ENCODE results near the gene LIN9. TPM values are rescaled to one million over a fixed set of nuclear protein-coding genes. Genes with fewer than 3 reads are reported as not detected.

Gene LIN9
- total RNA-seq, 4 donors from 2014 or later: 0.59 to 15.1 (median 3.9) TPM

DNA sequence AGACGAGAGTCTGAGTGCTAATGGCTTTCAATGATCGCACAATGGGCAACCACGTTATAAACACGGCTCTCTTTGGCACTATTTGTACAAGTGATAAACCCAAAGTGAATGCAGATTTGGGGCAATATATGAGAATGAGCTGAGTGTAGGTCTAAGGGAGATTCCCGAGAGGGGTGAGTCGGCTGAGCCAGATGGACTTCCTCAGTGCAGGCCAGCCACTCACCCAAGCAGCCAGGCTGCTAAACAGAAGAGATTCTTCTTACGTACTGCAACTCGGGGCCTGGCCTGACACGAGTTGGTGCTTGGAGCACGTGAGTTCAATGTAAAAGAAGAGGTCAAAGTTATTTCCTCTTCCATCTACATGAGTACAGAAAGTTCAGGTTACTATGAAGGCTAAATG, 91.7 kb downstream of the LIN9 start:
- Histone ChIP-seq H3K36me3 (no peaks in the 10 kb centered on the region), H3K4me1 (no peaks in the 10 kb centered on the region), H3K4me3 (no peak overlapping the region), H3K27me3 (no peaks in the 10 kb centered on the region), H3K9me3 (no peaks in the 10 kb centered on the region), H3K27ac (no peak overlapping the region)
- no peak for TF ChIP-seq CTCF (IDR thresholded peaks at IDR 0.05)
- DNase-seq: no peak
- intact Hi-C loops (cut with DNase I; ENCODE audit: low total_unique reads): no loop called here

DNA sequence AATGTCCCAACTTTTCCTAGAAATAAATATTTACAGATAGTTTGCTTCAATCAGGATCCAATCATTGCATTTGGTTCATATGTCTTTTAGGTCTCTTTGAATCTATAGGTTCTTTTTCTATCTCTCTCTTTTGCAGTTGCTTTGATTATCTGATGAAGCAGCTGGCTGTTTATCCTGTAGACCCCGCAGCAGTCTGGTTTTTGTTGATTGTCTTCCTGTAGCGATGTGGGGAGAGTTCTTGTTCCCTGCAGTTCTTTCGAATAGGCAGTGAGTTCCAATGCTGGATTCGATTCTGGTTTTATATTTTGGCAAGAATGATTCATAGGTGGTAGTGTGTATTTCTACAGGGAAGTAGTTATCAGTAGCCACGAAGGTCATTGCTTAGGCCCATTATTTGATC, 92.9 kb downstream of the LIN9 start:
- H3K27me3 ChIP-seq: no peaks in the 10 kb centered on the region
- no peaks in the 10 kb centered on the region for H3K9me3 ChIP-seq
- intact Hi-C loops (cut with DNase I; ENCODE audit: low total_unique reads): no loop called here
- no peaks in the 10 kb centered on the region for H3K36me3 ChIP-seq
- no peak overlapping the region for H3K27ac ChIP-seq
- no peaks in the 10 kb centered on the region for H3K4me1 ChIP-seq
- H3K4me3 ChIP-seq: no peak overlapping the region
- DNase-seq: no peak
- TF ChIP-seq CTCF (IDR thresholded peaks at IDR 0.05) (no peak), POLR2A (IDR thresholded peaks at IDR 0.05) (no peak)

DNA sequence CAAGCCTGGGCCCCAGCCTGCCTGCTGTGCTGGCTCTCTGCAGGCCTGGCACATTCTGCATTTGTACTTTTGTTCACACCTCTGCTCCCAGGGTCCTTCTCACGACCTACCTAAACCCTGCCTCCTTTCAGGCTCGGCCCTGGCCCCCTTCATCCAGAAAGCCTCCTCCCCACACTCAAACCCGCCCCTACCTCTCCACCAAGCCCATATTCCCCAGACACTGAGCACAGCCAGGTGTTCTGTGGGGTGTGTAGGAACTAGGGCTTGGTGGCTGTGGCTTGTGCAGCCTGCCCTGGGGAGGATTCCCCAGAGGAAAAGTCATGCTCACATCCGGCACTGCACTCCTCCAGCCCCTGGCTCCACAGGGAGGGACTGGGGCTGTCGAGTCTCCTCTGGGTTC, 93.7 kb downstream of the LIN9 start:
- no peaks in the 10 kb centered on the region for H3K4me1 ChIP-seq
- no peaks in the 10 kb centered on the region for H3K9me3 ChIP-seq
- H3K27ac ChIP-seq: no peak overlapping the region
- H3K36me3 ChIP-seq: no peaks in the 10 kb centered on the region
- DNase-seq: no peak
- no peaks in the 10 kb centered on the region for H3K27me3 ChIP-seq
- intact Hi-C loops (cut with DNase I; ENCODE audit: low total_unique reads): no loop called here
- TF ChIP-seq POLR2A (IDR thresholded peaks at IDR 0.05): no peak
- H3K4me3 ChIP-seq: no peak overlapping the region

DNA sequence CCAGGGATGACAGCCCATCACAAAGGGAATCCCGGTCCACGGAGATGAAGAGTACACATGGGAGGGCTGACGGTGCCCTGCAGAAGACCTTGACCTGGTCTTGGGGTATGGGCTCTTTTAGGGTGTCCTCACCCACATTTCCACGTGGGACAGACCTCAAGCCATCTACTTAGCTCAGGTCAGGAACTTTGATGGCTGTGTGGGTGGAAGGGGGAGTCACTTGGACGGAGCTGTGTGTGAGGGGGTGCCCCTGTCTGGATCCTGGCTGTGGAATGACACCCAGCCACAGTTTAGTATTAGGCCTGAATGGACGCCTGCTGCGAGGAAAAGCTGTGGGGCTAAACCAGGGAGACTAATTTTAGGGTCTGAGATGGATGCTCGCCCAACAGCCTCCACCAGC, 96.4 kb downstream of the LIN9 start:
- no peaks in the 10 kb centered on the region for H3K36me3 ChIP-seq

GRCh38 chr1:226211181-226211821, 97.7 kb downstream of the LIN9 start:
- TF ChIP-seq POLR2A (IDR thresholded peaks at IDR 0.05) (no peak), CTCF (IDR thresholded peaks at IDR 0.05) (no peak)
- H3K9me3 ChIP-seq: no peaks in the 10 kb centered on the region
- no peaks in the 10 kb centered on the region for H3K4me1 ChIP-seq
- DNase-seq: no peak
- no peak overlapping the region for H3K27ac ChIP-seq
- intact Hi-C loops (cut with DNase I; ENCODE audit: low total_unique reads): no loop called here
- H3K27me3 ChIP-seq: no peaks in the 10 kb centered on the region
- H3K36me3 ChIP-seq: no peaks in the 10 kb centered on the region
- H3K4me3 ChIP-seq: no peak overlapping the region

More for the DNA sequence above, 96.4 kb downstream of the LIN9 start:
- Histone ChIP-seq H3K27ac (no peak overlapping the region), H3K4me1 (no peaks in the 10 kb centered on the region), H3K4me3 (no peak overlapping the region), H3K9me3 (no peaks in the 10 kb centered on the region), H3K27me3 (no peaks in the 10 kb centered on the region)
- intact Hi-C loops (cut with DNase I; ENCODE audit: low total_unique reads): no loop called here
- no peak for DNase-seq
- TF ChIP-seq CTCF (IDR thresholded peaks at IDR 0.05): no peak
- TF ChIP-seq POLR2A (IDR thresholded peaks at IDR 0.05): no peak
